Mammary epithelial cell (primary cell): Measurements from ENCODE around the gene ERCC6L2.

Experiments used
- CTCF ChIP-seq, 2 donors: IDR thresholded peaks in 1 of 2; conservative IDR thresholded peaks in 1 of 2; 2 replicates each; pipeline ENCODE4 v1.5.1; 2011 to 2012; ENCODE audit warnings: inconsistent platforms in 2 of 2, low read length in 2 of 2, mild to moderate bottlenecking in 2 of 2, control low read depth in 1 of 2, low read depth in 1 of 2; ENCODE audit not compliant: insufficient read depth in 1 of 2; ENCODE audit errors: extremely low read depth in 1 of 2
- EZH2 ChIP-seq: IDR thresholded peaks from 2 replicates; pipeline ENCODE4 v1.6.1; 2012; ENCODE audit warnings: low read length, inconsistent platforms, borderline replicate concordance

- TF ChIP-seq CTCF (conservative IDR thresholded peaks at IDR 0.05 in 1 of 2, IDR thresholded peaks at IDR 0.05 in 1 of 2; ENCODE audit: extremely low read depth in 1 of 2, insufficient read depth in 1 of 2, low read depth in 1 of 2, low read length in 2 of 2) (no peak), EZH2 (no peak)
Measured at GRCh38 chr9:96009223-96009602, 133.7 kb downstream of the ERCC6L2 start.
